NB4 (cell line): ENCODE measurements around the gene PHF12.

Source experiments
- CTCF ChIP-seq: IDR thresholded peaks from one replicate; pipeline ENCODE4 v1.5.1; 2012; ENCODE audit warnings: low read depth, low read length
- MAX ChIP-seq: IDR thresholded peaks from 2 replicates; pipeline ENCODE4 v1.6.1; 2011; ENCODE audit warnings: low read depth, low read length
- POLR2A ChIP-seq: IDR thresholded peaks from 2 replicates; pipeline ENCODE4 v1.6.1; 2011; ENCODE audit warnings: mild to moderate bottlenecking; ENCODE audit not compliant: insufficient read length; ENCODE audit errors: extremely low read depth

GRCh38 chr17:28925912-28926365, 25.4 kb downstream of the PHF12 start:
- no peak for TF ChIP-seq CTCF
- TF ChIP-seq POLR2A, result no peak
- no peak for TF ChIP-seq MAX
